Stimulated activated CD4-positive, alpha-beta T cell treated with anti-CD3 and anti-CD28 coated beads, Interleukin-15, amount 100 ng/mL, for 48 hours (primary cell): Measurements from ENCODE around the gene FAP.

Experiments used
- DNase-seq, 2 donors: peaks; one replicate each; pipeline ENCODE4 v3.0.0-alpha.2; 2020; ENCODE audit warnings: low read depth in 2 of 2

FAP gene

DNA sequence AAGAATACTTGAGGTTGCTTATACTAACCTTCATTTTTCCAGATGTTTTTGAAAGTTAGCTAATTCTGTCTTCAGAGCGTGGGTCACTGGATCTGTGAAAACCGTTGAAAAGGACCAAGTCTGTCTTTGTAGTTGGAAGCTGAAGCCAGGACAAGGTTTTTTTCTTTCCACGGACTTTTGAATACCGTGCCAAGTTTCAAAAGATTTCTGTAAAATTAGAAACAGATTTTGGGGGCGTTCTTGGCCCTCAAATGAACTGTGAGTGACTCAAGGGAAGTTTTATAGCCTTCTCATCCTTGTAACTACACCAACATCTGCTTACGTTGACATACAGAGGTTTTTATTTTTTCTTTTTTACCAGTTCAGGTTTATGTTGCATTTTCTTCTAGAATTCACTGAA lies at the start of gene FAP:
TSS of gene FAP (minus strand) at position 152 of the 400 bp plus-strand sequence. CDS start at position 34, 118 bp downstream.
- no peak for DNase-seq

GRCh38 chr2:162291748-162292147 lies 48.5 kb upstream of the FAP start:
- no peak for DNase-seq

DNA sequence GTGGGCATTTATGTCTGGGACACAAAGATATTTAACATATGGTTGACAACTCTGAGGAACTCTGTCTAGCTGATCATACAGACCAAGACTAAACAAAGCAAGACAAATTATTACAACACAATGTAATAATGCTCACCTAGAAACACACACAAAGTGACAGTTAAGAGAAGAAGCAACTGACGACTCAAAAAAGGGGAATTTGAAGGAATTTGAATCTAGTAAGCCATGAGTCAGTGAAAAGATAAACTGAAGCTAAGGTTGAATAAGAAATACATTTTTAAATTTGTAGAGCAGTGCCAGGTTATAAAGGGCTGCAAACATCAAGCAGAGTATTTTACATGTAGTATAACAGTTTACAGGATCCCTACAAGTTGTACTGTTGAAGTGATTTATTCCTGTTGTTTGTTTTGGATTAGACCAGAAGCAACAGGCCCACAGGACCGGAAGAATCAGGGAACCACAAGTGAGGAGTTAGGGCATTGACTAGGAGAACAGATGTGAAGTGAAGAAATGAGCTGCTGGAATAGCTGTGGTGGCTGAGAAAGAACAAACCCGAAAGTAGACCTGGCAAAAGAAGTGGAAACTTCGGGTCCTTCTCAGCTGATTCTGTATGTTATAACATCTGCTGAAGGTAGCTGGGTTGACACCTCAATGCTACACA lies 39.6 kb upstream of the FAP start:
- DNase-seq, result no peak

- DNase-seq, result no peak
Observed at GRCh38 chr2:162280654-162281053, 37.4 kb upstream of the FAP start.

GRCh38 chr2:162277381-162277780 lies 34.1 kb upstream of the FAP start:
- DNase-seq, result no peak

DNA sequence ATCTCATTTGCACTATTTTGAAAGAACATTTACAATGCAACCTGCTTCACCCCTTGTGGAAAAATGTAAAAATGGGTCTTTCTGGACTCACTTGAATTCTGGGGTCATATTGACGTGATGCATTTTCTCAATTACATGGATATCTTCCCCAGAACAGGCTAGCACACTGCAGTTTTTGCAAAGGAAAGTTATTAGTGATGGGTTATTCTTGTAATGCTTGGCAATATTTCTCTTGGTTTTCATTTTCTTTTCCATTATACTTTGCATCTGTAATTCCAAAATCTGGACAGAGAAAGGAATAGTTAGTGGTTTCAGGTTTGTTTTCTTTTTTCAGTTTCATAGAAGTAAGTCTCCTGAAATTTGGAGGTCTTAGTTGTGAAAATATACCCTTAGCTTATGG lies 24.8 kb upstream of the FAP start:
- DNase-seq, result no peak

DNA sequence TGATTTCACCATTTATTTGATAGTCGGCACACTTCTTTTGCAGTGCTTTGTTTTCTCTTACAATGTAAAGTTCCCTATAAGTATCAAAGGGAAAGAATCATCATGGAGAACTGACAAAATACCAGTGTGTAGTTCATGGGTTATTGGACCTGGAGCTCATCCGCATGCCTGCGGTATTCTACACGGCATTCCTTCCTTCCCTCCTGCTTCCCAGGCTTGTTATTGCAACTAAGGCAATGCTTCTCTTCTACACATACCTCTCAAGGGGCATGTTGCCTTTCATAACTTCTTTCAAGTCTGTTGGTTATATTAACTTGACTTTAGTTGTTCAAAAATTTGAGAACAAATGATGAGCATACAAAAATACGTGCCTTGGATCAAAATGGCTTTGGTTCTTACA lies 24.3 kb upstream of the FAP start:
- DNase-seq, result no peak

GRCh38 chr2:162266460-162266760 lies 23.2 kb upstream of the FAP start:
- DNase-seq, result no peak

GRCh38 chr2:162265666-162266459 lies 22.6 kb upstream of the FAP start:
- no peak for DNase-seq

- DNase-seq, result no peak
Observed at GRCh38 chr2:162261032-162261945, 18.0 kb upstream of the FAP start.

DNA sequence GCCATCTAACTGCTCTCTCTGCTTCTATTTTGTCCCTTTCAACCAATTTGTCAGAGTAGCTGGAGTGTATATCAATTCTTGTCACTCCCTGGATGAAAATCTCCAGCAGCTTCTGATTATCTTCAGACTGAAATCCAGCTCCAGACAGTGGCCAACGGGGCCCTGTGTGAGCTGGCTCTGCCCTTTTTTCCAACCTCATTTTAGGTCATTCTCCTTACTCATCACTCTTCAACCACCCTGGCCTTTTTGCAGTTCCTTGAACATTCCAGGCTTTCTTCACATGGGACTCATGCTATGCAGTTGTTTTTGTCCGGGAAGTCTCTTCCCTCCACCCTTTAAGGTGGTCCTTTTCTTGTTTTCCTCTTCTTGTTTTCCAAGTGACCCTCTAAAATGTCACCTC lies 15.4 kb upstream of the FAP start:
- no peak for DNase-seq

DNA sequence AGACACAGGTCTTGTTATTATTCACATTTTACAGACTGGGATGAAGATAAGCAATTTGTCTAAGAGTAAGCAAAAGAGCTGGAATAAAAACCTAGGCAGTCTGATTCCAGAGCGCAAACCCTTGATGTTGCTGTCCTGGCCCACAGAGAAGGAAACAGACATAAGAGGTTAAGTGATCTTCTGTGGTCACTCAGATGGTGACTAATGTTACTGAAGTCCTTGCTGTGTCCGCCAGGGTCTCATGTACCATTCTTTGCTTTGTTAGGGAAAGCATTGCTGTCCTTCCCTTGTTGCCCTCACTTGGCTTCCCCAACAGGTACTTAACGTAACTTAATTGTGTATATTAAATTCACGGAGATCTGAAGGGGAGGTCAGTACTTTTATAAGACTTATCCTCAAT lies 14.9 kb upstream of the FAP start:
- DNase-seq, result no peak

- DNase-seq, result no peak
Observed at GRCh38 chr2:162257425-162257824, 14.2 kb upstream of the FAP start.

GRCh38 chr2:162256591-162256991 lies 13.3 kb upstream of the FAP start:
- no peak for DNase-seq

DNA sequence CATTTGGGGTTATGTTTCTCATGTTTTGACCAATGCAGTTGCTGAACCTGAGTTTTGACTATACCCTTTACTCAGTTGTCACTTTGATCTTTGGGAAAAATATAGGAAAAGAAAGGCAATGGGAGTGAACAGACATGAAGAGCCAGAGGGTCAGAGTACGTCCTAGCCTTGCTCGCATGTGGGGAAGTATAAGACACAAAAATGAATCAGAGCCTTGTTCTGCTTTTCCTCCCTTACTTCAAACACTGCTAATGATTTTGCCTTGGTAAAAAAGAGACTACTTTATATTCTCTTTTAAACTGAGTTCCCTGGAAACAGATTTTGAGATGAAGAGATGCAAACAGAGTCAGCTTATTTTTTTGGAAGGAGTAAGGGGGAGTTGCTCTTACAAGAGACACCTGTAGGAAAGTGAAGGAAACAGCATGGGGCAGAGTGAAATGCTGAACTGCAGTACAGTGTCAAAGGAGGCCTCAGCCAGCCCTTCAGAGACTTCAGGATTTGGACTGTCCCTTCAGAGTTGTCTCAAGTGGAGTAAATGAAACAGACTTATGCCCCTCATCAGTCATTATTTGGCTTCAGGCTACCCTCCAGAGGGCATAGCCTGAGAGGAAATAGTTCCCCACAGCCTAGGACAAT lies 11.1 kb upstream of the FAP start:
- no peak for DNase-seq

- DNase-seq, result no peak
Observed at GRCh38 chr2:162253435-162253834, 10.2 kb upstream of the FAP start.

GRCh38 chr2:162252153-162252552 lies 8.9 kb upstream of the FAP start:
- no peak for DNase-seq

DNA sequence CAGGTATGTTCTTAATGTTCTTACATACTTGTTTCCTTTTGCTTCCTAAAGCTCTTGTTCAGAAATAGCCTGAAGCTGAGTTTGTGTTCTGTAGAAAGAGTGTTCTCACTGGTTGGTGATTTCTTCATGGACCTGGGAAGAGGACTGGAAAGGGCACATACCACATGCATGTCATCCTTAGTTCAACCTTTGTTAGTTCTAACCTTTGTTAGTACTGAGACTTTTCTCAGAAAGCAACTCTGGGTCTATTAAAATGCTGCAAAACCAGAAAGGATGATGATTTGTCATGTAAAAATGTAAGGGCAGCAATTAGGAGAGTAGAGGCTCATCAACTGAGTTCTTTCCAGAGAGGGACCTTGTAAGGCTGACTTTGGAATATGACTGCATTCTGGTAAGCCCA lies 2.5 kb upstream of the FAP start:
- DNase-seq, result no peak

DNA sequence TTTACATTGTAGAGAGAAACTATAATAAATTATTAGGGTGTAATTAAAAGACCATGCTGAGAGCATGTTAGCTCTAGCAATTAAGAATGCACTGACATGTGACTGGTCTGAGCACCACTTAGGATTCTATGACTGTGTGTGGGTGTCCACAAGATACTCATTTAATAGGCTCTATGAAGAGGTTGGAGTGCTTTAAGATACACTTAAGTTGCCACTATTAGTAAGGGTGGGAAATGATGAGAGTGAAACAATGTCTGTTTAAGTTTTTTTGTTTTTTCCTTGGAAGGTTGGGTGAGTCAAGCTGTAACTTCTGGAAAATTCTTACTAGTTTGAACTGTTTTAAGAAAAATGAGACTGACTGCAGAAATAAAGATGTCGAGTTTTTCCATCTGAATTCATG lies 1.8 kb upstream of the FAP start:
- no peak for DNase-seq

- no peak for DNase-seq
Observed at GRCh38 chr2:162244541-162245031, 1.3 kb upstream of the FAP start.

DNA sequence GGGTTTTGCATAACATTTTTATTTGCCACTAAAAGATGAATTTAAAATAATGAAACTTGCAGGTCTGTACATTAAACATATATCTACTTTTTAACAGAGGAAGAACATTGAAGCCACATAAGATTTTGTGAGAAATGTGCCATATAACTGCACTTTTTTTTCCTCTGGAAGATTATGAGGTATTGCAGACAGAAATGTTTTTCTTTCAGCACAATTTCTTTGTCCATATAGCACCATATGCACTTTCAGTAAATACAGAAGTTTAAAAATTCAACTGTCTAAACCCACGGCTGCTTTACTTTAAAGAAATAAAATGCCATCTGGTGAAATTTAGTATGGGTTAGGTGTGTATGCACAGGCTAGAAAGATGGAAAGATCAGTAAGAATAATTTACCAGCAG lies 470 bp upstream of the FAP start:
- DNase-seq, result no peak
